Endothelial cell of umbilical vein (primary cell): ENCODE data around the gene CCNYL1. TPM values are rescaled to one million over a fixed set of nuclear protein-coding genes. Genes with fewer than 3 reads are reported as not detected.

Experiments used
- BruUV-seq: library from RNA; stranded (reverse); fragments of 400-500 nt; replicated peaks from 2 replicates; lab custom pipeline; 2021; lab: Mats Ljungman, UMichigan
- CTCF ChIA-PET: fragments of 300-600, 350-600 bp; sonication (Branson Sonifier 250); formaldehyde crosslinking; loops from one replicate; lab custom pipeline; 2021; ENCODE audit warnings: antibody characterized with exemption, inconsistent platforms; lab: Charles Lee
- POLR2A ChIA-PET: fragments of 300-600, 350-600 bp; sonication (Branson Sonifier 250); formaldehyde crosslinking; loops from one replicate; lab custom pipeline; 2021; ENCODE audit warnings: antibody characterized with exemption, inconsistent platforms; lab: Charles Lee
- DNase-seq: peaks from one replicate; pipeline ENCODE4 v3.0.0-alpha.2; 2011; ENCODE audit warnings: low read depth, low spot score
- FAIRE-seq: peaks from 2 replicates; lab custom pipeline; 2011; peaks lifted over from hg19 to GRCh38; lab: Jason Lieb, UNC
- H2AFZ ChIP-seq: 2 replicates; pipeline ENCODE4 v1.6.0; 2012; ENCODE audit warnings: low read depth, low read length, control low read depth, inconsistent platforms
- H3K27ac ChIP-seq: 2 replicates; pipeline ENCODE4 v1.5.1; 2011; ENCODE audit warnings: low read depth, mild to moderate bottlenecking, control low read depth, low read length, moderate library complexity; ENCODE audit not compliant: insufficient read depth
- H3K27me3 ChIP-seq, 2 experiments: 2 replicates each; pipeline versions ENCODE4 v1.6.0 to v1.6.1; 2011; ENCODE audit warnings: low read length in 2 of 2, mixed read lengths in 1 of 2; ENCODE audit not compliant: control insufficient read depth in 2 of 2, insufficient read depth in 2 of 2
- H3K36me3 ChIP-seq, 2 experiments: 2 replicates in 1 of 2; 3 replicates in 1 of 2; pipeline ENCODE4 v1.5.1; 2011; ENCODE audit warnings: low read length in 2 of 2, mild to moderate bottlenecking in 1 of 2, moderate library complexity in 1 of 2; ENCODE audit not compliant: control insufficient read depth in 2 of 2, insufficient read depth in 2 of 2; ENCODE audit errors: extremely low read depth in 1 of 2
- H3K4me1 ChIP-seq: 3 replicates; pipeline ENCODE4 v1.5.1; 2011; ENCODE audit warnings: mild to moderate bottlenecking, low read length; ENCODE audit not compliant: control insufficient read depth, insufficient read depth; ENCODE audit errors: extremely low read depth
- H3K4me2 ChIP-seq: 2 replicates; pipeline ENCODE4 v1.6.1; 2011; ENCODE audit warnings: low read length, control low read depth, mixed read lengths; ENCODE audit not compliant: insufficient read depth
- H3K4me3 ChIP-seq, 3 experiments: fragments of 200-600 bp in 1 of 3; sonication (generic), shearing (Covaris generic) in 1 of 3; replicated peaks in 1 of 3; 2 replicates each; pipeline ENCODE4 v1.5.1; 2011 to 2016; ENCODE audit warnings: control low read depth in 3 of 3, low read length in 3 of 3, mild to moderate bottlenecking in 2 of 3, inconsistent platforms in 1 of 3, low read depth in 1 of 3, moderate library complexity in 1 of 3; ENCODE audit not compliant: insufficient read depth in 1 of 3
- H3K79me2 ChIP-seq: 2 replicates; pipeline ENCODE4 v1.6.0; 2012; ENCODE audit warnings: low read length, inconsistent platforms; ENCODE audit not compliant: control insufficient read depth, insufficient read depth
- H3K9ac ChIP-seq: replicated peaks from 2 replicates; pipeline ENCODE3; 2011; ENCODE audit warnings: low read length, control low read depth; ENCODE audit not compliant: insufficient read depth; ENCODE audit errors: extremely low read depth
- H3K9me1 ChIP-seq: replicated peaks from 3 replicates; pipeline ENCODE4 v1.6.0; 2011; ENCODE audit warnings: mild to moderate bottlenecking, low read length; ENCODE audit not compliant: control insufficient read depth, insufficient read depth; ENCODE audit errors: extremely low read depth
- H3K9me3 ChIP-seq: replicated peaks from 2 replicates; pipeline ENCODE4 v1.5.1; 2012; ENCODE audit warnings: low read length, inconsistent platforms; ENCODE audit not compliant: control insufficient read depth, insufficient read depth
- H4K20me1 ChIP-seq: replicated peaks from 2 replicates; pipeline ENCODE3; 2011; ENCODE audit warnings: mild to moderate bottlenecking, low read length; ENCODE audit not compliant: control insufficient read depth, insufficient read depth; ENCODE audit errors: extremely low read depth
- CTCF ChIP-seq, 2 donors: IDR thresholded peaks; 1 replicate in 1 of 2; 2 replicates in 1 of 2; pipeline ENCODE4 v1.5.1; 2011; ENCODE audit warnings: low read length in 2 of 2, mild to moderate bottlenecking in 2 of 2, moderate library complexity in 2 of 2, control low read depth in 1 of 2, inconsistent platforms in 1 of 2, low read depth in 1 of 2; ENCODE audit not compliant: insufficient read depth in 1 of 2; ENCODE audit errors: extremely low read depth in 1 of 2
- FOS ChIP-seq: IDR thresholded peaks from 2 replicates; pipeline ENCODE4 v1.6.1; 2011; ENCODE audit warnings: mild to moderate bottlenecking, low read length, moderate library complexity, borderline replicate concordance; ENCODE audit not compliant: insufficient read depth
- JUN ChIP-seq: IDR thresholded peaks from 2 replicates; pipeline ENCODE4 v1.6.1; 2011; ENCODE audit warnings: borderline replicate concordance, low read depth; ENCODE audit not compliant: insufficient read length, insufficient read depth
- MAX ChIP-seq: IDR thresholded peaks from 2 replicates; pipeline ENCODE4 v1.6.1; 2011; ENCODE audit not compliant: insufficient read depth, insufficient read length
- POLR2A ChIP-seq: IDR thresholded peaks from 2 replicates; pipeline ENCODE4 v1.6.1; 2012; ENCODE audit warnings: low read depth, mild to moderate bottlenecking, control low read depth, low read length
- POLR2AphosphoS5 ChIP-seq: IDR thresholded peaks from 2 replicates; pipeline ENCODE4 v1.6.1; 2012; ENCODE audit warnings: low read depth, mild to moderate bottlenecking, control low read depth, low read length, moderate library complexity; ENCODE audit not compliant: insufficient read depth
- dilution Hi-C: fragments of 300-500 bp; cut with MboI; formaldehyde crosslinking; loops from one replicate; pipeline ENCODE4 v1.15.0; 2019; ENCODE audit warnings: low sequenced_read_pairs; ENCODE audit not compliant: extremely low pct_ligation_motif_present
- intact Hi-C: fragments of 100-400 bp; cut with micrococcal nuclease; formaldehyde crosslinking; loops from one replicate; pipeline ENCODE4 v1.10.0; 2022
- polyA plus RNA-seq, 4 experiments: library from polyadenylated mRNA; depleted of rRNA in 3 of 4; stranded (reverse) in 3 of 4; unstranded in 1 of 4; fragments of >200 nt; gene quantifications; 2 replicates each; pipeline versions ENCODE4 v1.2.1 to v1.2.3, GENCODE V29; 2011 to 2012; ENCODE audit warnings: missing spikeins in 1 of 4
- total RNA-seq: library from RNA; stranded (reverse); gene quantifications from 2 replicates; pipeline ENCODE4 v1.2.3, GENCODE V29; 2021

CCNYL1 gene
- total and polyA plus RNA-seq, 2 donors (not counting 3 experiments of a cell fraction or from before 2014, with no cell fraction given), result 15.2 to 49.3 TPM

- H3K9ac ChIP-seq, result no peak overlapping the region
- DNase-seq (peak; percentile 61), FAIRE-seq (peak; percentile 81)
- peaks cover 10% of the 10 kb centered on the region for H3K4me1 ChIP-seq
- no peaks in the 10 kb centered on the region for H4K20me1 ChIP-seq
- no peaks in the 10 kb centered on the region for H3K79me2 ChIP-seq
- no peak overlapping the region for H3K4me3 ChIP-seq
- CTCF ChIA-PET, result interaction anchor here (0.6 to 4.9 kb wide), 22 partner anchors 8 to 562 kb away, joined by 3 to 79 read pairs (median 5); partner anchors contain the start of genes CCNYL1, IDH1 and METTL21A
- H3K27ac ChIP-seq, result no peak overlapping the region
- H3K9me3 ChIP-seq, result no peaks in the 10 kb centered on the region
- H2AFZ ChIP-seq, result no peak overlapping the region
- H3K36me3 ChIP-seq, result no peaks in the 10 kb centered on the region
- POLR2A ChIA-PET, result interaction anchor here (1.9 kb wide), 1 partner anchor 19 kb away, joined by 7 read pairs; the partner anchor contains the start of gene CCNYL1
- TF ChIP-seq POLR2AphosphoS5 (no peak), MAX (no peak), FOS (no peak), CTCF (IDR thresholded peaks at IDR 0.05; ENCODE audit: extremely low read depth in 1 of 2, insufficient read depth in 1 of 2, low read depth in 1 of 2, low read length in 2 of 2) (peak; percentile 56 to 63), JUN (no peak), POLR2A (no peak)
- intact Hi-C loops (loop anchor here (1.0 to 2.0 kb wide), 3 partner anchors 19 to 65 kb away; partner anchors contain the start of gene CCNYL1), dilution Hi-C loops (no loop called here)
- no peaks in the 10 kb centered on the region for H3K27me3 ChIP-seq
- BruUV-seq, result no TSS peak
- peak overlapping the region; percentile 35 for H3K4me2 ChIP-seq
- no peaks in the 10 kb centered on the region for H3K9me1 ChIP-seq
These were observed 19.0 kb upstream of the CCNYL1 start for GRCh38 chr2:207692206-207693065.
